ENCODE measurements around the gene EIF5A. TPM values are rescaled to one million over a fixed set of nuclear protein-coding genes. Genes with fewer than 3 reads are reported as not detected.

Gene EIF5A
- polyA plus RNA-seq, 2 of the 4 experiments (the other 2 are of a cell fraction), result 969 to 1,918 TPM

DNA sequence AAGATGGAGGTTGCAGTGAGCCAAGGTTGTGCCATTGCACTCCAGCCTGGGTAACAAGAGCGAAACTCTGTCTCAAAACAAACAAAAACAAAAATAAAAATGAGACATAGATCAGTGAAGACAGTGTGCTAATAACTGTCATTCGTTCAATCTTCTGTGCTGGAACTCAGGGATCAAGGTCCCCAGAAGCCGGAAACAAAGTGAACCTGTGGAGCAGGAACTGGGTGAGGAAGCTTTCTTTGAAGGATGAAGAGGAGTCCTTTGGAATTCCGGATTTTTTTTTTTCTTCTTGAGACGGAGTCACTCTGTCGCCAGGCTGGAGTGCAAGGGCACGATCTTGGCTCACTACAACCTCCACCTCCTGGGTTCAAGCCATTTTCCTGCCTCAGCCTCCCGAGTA, 28.0 kb upstream of the EIF5A start (continued):
- TF ChIP-seq MYC (IDR thresholded peaks at IDR 0.05; ENCODE audit: borderline replicate concordance, low read length), result no peak

DNA sequence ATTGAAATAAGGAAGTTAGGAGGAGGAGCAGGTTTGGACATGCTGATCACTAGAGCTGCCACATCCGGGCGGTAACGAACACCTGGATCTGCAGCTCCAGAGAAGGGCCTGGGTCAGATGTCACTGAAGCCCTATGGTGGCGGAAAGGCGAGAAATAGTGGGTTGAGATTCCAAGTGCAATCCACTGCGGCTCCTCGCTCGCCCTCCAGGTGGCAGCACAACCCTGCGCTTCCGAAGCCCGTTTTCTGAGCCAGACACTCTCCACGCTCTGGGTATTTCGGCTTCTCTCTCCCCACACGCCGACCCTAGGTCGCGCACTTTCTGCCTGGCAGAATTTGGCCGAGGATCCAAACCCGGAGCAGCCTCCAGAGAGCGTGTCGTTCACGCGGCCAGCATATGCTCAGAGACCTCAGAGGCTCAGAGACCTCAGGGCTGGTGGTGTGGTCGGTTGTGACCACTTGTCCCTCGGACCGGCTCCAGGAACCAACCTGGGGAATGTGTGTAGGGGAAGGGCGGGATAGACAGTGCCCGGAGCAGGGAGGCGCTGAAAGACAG, 26.8 kb upstream of the EIF5A start:
- ATAC-seq, result peak; percentile 80 to 88
- Histone ChIP-seq H3K4me3 (peak overlapping the region; percentile 46), H3K9me3 (no peaks in the 10 kb centered on the region), H3K27ac (peak overlapping the region; percentile 47 to 74), H3K4me1 (peaks cover 11% of the 10 kb centered on the region), H3K4me2 (peak overlapping the region; percentile 95)
- peak; percentile 90 to 96 for DNase-seq (ENCODE audit: low read depth in 1 of 2, low spot score in 1 of 2)
- CTCF ChIA-PET, result interaction anchor here (0.5 to 13.5 kb wide), 46 partner anchors 10 to 930 kb away, joined by 3 to 446 read pairs (median 4); partner anchors contain the start of genes ACADVL, AURKB, CTDNEP1 and DLG4
- POLR2A ChIA-PET, result interaction anchor here (1.0 to 1.2 kb wide), 6 partner anchors 12 to 60 kb away, joined by 3 to 5 read pairs (median 3); partner anchors contain the start of gene CTDNEP1
- peak; percentile 95 for FAIRE-seq
- WGBS (ENCODE audit: missing lambda C conversion rate), result 2% methylated on average over 29 of the region's 29 CpGs
- TF ChIP-seq, protein P1, sequence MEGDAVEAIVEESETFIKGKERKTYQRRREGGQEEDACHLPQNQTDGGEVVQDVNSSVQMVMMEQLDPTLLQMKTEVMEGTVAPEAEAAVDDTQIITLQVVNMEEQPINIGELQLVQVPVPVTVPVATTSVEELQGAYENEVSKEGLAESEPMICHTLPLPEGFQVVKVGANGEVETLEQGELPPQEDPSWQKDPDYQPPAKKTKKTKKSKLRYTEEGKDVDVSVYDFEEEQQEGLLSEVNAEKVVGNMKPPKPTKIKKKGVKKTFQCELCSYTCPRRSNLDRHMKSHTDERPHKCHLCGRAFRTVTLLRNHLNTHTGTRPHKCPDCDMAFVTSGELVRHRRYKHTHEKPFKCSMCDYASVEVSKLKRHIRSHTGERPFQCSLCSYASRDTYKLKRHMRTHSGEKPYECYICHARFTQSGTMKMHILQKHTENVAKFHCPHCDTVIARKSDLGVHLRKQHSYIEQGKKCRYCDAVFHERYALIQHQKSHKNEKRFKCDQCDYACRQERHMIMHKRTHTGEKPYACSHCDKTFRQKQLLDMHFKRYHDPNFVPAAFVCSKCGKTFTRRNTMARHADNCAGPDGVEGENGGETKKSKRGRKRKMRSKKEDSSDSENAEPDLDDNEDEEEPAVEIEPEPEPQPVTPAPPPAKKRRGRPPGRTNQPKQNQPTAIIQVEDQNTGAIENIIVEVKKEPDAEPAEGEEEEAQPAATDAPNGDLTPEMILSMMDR (IDR thresholded peaks at IDR 0.05), result peak; percentile 97
- TF ChIP-seq RARB (CRISPR knock-in tag; IDR thresholded peaks at IDR 0.05), result no peak
- TF ChIP-seq GATA3 (IDR thresholded peaks at IDR 0.05; ENCODE audit: borderline replicate concordance), result peak; percentile 37; the same call in 1 of the 2 replicates
- TF ChIP-seq KDM1A (IDR thresholded peaks at IDR 0.05; ENCODE audit: low read depth), result no peak
- TF ChIP-seq, protein P2, sequence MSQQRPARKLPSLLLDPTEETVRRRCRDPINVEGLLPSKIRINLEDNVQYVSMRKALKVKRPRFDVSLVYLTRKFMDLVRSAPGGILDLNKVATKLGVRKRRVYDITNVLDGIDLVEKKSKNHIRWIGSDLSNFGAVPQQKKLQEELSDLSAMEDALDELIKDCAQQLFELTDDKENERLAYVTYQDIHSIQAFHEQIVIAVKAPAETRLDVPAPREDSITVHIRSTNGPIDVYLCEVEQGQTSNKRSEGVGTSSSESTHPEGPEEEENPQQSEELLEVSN (IDR thresholded peaks at IDR 0.05; ENCODE audit: borderline replicate concordance, low read depth), result peak; percentile 59
- TF ChIP-seq SMC3 (IDR thresholded peaks at IDR 0.05), result peak; percentile 98
- TF ChIP-seq, protein P3, sequence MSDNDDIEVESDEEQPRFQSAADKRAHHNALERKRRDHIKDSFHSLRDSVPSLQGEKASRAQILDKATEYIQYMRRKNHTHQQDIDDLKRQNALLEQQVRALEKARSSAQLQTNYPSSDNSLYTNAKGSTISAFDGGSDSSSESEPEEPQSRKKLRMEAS (IDR thresholded peaks at IDR 0.05), result peak; percentile 84; the same call in 1 of the 2 replicates
- peak; percentile 99 to 100 for TF ChIP-seq RAD21 (conservative IDR thresholded peaks at IDR 0.05 in 1 of 2, IDR thresholded peaks at IDR 0.05 in 1 of 2)
- 0 out of 2 replicates have a peak, but pooled peaks have one; percentile 56 for TF ChIP-seq MYC (IDR thresholded peaks at IDR 0.05; ENCODE audit: borderline replicate concordance, low read length)
- TF ChIP-seq ESRRA (IDR thresholded peaks at IDR 0.05; ENCODE audit: borderline replicate concordance, low read length), result no peak
- TF ChIP-seq ZNF302 (CRISPR knock-in tag; IDR thresholded peaks at IDR 0.05), result no peak
- TF ChIP-seq EP300 (IDR thresholded peaks at IDR 0.05), result no peak
- no peak for TF ChIP-seq CHD2 (IDR thresholded peaks at IDR 0.05; ENCODE audit: low read length, partially characterized antibody)

DNA sequence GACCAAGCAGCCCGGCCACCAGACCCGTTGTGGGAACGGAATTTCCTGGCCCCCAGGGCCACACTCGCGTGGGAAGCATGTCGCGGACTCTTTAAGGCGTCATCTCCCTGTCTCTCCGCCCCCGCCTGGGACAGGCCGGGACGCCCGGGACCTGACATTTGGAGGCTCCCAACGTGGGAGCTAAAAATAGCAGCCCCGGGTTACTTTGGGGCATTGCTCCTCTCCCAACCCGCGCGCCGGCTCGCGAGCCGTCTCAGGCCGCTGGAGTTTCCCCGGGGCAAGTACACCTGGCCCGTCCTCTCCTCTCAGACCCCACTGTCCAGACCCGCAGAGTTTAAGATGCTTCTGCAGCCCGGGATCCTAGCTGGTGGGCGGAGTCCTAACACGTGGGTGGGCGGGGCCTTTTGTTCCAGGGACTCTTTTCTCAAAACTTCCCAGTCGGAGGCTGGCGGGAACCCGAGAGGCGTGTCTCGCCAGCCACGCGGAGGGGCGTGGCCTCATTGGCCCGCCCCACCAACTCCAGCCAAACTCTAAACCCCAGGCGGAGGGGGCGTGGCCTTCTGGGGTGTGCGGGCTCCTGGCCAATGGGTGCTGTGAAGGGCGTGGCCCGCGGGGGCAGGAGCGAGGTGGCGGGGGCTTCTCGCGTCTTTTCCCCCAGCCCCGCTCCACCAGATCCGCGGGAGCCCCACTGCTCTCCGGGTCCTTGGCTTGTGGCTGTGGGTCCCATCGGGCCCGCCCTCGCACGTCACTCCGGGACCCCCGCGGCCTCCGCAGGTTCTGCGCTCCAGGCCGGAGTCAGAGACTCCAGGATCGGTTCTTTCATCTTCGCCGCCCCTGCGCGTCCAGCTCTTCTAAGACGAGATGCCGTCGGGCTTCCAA, 26.1 kb upstream of the EIF5A start, which contains the start of gene SLC2A4:
TSS of gene SLC2A4 (plus strand) at position 645 of the 879 bp plus-strand sequence. CDS start at position 862, 217 bp downstream.
- CTCF ChIA-PET, result interaction anchor here (0.5 to 13.5 kb wide), 33 partner anchors 10 to 929 kb away, joined by 3 to 446 read pairs (median 4); partner anchors contain the start of genes ACADVL, AURKB, DLG4 and GABARAP
- peak; percentile 67 for FAIRE-seq
- TF ChIP-seq, protein P3 (IDR thresholded peaks at IDR 0.05), result peak; percentile 90
- TF ChIP-seq, protein P2 (IDR thresholded peaks at IDR 0.05; ENCODE audit: borderline replicate concordance, low read depth), result peak; percentile 92
- TF ChIP-seq MYC (IDR thresholded peaks at IDR 0.05; ENCODE audit: borderline replicate concordance, low read length) (peak; percentile 97; the same call in 1 of the 2 replicates), CHD2 (IDR thresholded peaks at IDR 0.05; ENCODE audit: low read length, partially characterized antibody) (peak; percentile 50), JUNB (IDR thresholded peaks at IDR 0.05) (no peak), FOSL2 (IDR thresholded peaks at IDR 0.05) (no peak), FOSL2 (CRISPR knock-in tag; IDR thresholded peaks at IDR 0.05) (0 out of 2 replicates have a peak, but pooled peaks have one; percentile 3), GATA3 (IDR thresholded peaks at IDR 0.05; ENCODE audit: borderline replicate concordance) (peak; percentile 3; the same call in 1 of the 2 replicates)
- TF ChIP-seq, protein P4, sequence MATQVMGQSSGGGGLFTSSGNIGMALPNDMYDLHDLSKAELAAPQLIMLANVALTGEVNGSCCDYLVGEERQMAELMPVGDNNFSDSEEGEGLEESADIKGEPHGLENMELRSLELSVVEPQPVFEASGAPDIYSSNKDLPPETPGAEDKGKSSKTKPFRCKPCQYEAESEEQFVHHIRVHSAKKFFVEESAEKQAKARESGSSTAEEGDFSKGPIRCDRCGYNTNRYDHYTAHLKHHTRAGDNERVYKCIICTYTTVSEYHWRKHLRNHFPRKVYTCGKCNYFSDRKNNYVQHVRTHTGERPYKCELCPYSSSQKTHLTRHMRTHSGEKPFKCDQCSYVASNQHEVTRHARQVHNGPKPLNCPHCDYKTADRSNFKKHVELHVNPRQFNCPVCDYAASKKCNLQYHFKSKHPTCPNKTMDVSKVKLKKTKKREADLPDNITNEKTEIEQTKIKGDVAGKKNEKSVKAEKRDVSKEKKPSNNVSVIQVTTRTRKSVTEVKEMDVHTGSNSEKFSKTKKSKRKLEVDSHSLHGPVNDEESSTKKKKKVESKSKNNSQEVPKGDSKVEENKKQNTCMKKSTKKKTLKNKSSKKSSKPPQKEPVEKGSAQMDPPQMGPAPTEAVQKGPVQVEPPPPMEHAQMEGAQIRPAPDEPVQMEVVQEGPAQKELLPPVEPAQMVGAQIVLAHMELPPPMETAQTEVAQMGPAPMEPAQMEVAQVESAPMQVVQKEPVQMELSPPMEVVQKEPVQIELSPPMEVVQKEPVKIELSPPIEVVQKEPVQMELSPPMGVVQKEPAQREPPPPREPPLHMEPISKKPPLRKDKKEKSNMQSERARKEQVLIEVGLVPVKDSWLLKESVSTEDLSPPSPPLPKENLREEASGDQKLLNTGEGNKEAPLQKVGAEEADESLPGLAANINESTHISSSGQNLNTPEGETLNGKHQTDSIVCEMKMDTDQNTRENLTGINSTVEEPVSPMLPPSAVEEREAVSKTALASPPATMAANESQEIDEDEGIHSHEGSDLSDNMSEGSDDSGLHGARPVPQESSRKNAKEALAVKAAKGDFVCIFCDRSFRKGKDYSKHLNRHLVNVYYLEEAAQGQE (IDR thresholded peaks at IDR 0.05), result peak; percentile 44; the same call in 1 of the 2 replicates
- TF ChIP-seq, protein P5, sequence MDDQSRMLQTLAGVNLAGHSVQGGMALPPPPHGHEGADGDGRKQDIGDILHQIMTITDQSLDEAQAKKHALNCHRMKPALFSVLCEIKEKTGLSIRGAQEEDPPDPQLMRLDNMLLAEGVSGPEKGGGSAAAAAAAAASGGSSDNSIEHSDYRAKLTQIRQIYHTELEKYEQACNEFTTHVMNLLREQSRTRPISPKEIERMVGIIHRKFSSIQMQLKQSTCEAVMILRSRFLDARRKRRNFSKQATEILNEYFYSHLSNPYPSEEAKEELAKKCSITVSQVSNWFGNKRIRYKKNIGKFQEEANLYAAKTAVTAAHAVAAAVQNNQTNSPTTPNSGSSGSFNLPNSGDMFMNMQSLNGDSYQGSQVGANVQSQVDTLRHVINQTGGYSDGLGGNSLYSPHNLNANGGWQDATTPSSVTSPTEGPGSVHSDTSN (IDR thresholded peaks at IDR 0.05), result no peak
- TF ChIP-seq, protein P6, sequence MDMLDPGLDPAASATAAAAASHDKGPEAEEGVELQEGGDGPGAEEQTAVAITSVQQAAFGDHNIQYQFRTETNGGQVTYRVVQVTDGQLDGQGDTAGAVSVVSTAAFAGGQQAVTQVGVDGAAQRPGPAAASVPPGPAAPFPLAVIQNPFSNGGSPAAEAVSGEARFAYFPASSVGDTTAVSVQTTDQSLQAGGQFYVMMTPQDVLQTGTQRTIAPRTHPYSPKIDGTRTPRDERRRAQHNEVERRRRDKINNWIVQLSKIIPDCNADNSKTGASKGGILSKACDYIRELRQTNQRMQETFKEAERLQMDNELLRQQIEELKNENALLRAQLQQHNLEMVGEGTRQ (IDR thresholded peaks at IDR 0.05), result peak; percentile 59

More for the DNA sequence above, 26.1 kb upstream of the EIF5A start, which contains the start of gene SLC2A4:
- peak; percentile 98 to 99 for DNase-seq (ENCODE audit: low read depth in 1 of 2, low spot score in 1 of 2)
- Histone ChIP-seq H3K9me3 (no peaks in the 10 kb centered on the region), H3K4me3 (peak within 1 kb of the TSS; percentile 46), H3K4me1 (peaks cover 11% of the 10 kb centered on the region), H3K27ac (peak within 1 kb of the TSS; percentile 47 to 74), H3K4me2 (peak within 1 kb of the TSS; percentile 95)
- POLR2A ChIA-PET, result interaction anchor here (0.6 to 1.2 kb wide), 8 partner anchors 12 to 106 kb away, joined by 3 to 11 read pairs (median 4); partner anchors contain the start of gene CTDNEP1
- ATAC-seq, result peak; percentile 61 to 82
- 2% methylated on average over 45 of the region's 71 CpGs for WGBS (ENCODE audit: missing lambda C conversion rate)

All from A549 (cell line).